Activated effector memory CD4-positive, alpha-beta T cell treated with Interleukin-2 at 50 U/mL for 16 hours (primary cell): ENCODE data around the gene TOX4.
"Not testable (repeated sequence)": the region's sequence is repeated elsewhere in the genome, so short reads cannot be mapped to it uniquely, and the experiment has no call there.

Experiments
- DNase-seq: peaks from one replicate; pipeline ENCODE4 v3.0.0-alpha.2; 2020

Gene TOX4

GRCh38 chr14:21476925-21477681, at the start of gene TOX4, which contains the start of gene RAB2B:
Gene TOX4, plus strand, starts transcription at chr14:21477195. Its CDS starts 84 bp downstream, at chr14:21477279.
Gene RAB2B, minus strand, starts transcription at chr14:21476959. Its CDS starts 87 bp downstream, at chr14:21476872.
- peak; percentile 94 for DNase-seq

DNA sequence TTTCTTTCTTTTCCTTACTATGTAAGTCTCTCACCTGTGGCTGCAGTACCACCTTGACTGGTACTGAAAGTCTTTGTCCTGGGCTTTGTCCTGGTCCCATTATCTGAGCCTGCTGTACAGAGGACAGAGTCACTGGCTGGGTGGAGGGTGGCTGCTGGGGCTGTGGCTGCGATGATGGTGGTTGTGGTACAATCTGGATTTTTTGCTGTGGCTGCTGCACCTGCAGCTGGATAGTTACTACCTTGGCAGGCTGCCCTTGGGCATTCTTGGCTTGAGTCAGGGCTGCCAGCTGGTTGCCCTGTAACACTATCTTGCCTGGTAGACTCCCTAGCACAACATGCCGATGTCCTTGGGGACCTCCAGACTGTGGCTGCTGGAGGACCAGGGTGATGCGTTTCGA, 48.1 kb upstream of the TOX4 start:
- DNase-seq, result no peak

GRCh38 chr14:21431126-21431525, 45.9 kb upstream of the TOX4 start:
- DNase-seq, result no peak

DNA sequence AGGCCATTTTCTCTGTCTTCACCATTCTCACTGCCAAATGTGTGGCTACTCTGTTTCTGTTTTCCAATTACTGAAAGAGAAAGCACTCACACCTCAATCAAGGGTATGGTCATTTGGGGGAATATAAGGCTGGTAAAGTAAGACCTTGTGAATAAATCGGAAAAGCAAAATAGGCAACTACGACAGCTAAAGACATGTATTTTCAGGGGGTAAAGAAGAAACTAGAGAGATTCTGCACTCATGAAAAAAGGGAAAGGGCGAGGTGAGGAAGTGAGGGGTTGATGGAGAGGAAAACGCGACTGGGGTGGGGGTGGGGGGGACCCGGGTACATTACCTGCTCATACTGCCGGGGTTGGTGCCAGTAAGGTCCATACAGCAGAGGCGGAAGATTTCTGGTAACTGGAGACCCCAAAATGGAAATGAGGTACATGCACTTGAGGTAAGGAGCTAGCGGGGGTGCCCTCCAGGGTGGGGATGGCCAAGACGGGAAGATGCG, 40.4 kb upstream of the TOX4 start:
- no peak for DNase-seq

- peak; percentile 97 for DNase-seq
Observed at GRCh38 chr14:21437063-21437901, 39.7 kb upstream of the TOX4 start.

DNA sequence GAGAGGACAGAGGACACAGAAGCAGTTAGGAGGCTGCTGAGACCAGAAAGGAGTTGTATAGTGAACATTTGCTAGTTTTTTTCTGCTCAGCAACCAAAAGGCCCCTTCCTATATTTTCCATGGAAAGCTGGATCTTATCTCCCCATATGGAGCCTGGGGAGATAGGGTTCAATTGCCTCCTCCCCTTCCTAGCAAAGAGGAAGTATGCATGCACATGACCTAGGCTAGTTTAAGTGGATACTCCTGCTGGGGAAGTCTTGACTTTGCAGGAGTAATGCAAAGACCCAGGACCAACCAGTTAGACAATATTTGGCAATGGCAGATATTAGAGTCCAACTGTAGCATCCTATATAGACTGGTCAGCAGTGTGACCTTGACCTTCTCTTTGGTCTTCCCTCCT, 36.1 kb upstream of the TOX4 start:
- no peak for DNase-seq

DNA sequence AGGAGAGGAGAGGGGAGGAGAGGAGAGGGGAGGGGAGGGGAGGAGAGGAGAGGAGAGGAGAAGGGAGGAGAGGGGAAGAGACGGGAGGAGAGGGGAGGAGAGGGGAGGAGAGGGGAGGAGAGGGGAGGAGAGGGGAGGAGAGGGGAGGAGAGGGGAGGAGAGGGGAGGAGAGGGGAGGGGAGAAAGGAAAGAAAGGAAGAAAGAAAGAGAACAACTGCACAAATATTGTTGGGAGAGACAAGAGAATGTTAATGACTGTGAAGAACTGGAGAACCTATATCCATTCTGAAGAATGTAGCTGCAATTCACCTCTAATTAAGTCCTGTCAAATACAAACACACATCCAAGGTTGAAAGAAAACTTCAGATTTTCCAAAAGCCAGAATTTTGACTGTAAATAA, 34.3 kb upstream of the TOX4 start:
- not testable (repeated sequence) for DNase-seq

- no peak for DNase-seq
Observed at GRCh38 chr14:21449899-21450216, 27.1 kb upstream of the TOX4 start.

GRCh38 chr14:21454843-21455544, 22.0 kb upstream of the TOX4 start:
- no peak for DNase-seq

GRCh38 chr14:21455592-21455911, 21.4 kb upstream of the TOX4 start:
- no peak for DNase-seq

GRCh38 chr14:21455912-21456667, 20.9 kb upstream of the TOX4 start, which contains the start of gene CHD8:
Gene CHD8, minus strand, starts transcription at chr14:21456123. Its CDS starts 24,480 bp downstream, at chr14:21431643.
- DNase-seq, result peak; percentile 99

- DNase-seq, result no peak
Observed at GRCh38 chr14:21467616-21468015, 9.4 kb upstream of the TOX4 start.

DNA sequence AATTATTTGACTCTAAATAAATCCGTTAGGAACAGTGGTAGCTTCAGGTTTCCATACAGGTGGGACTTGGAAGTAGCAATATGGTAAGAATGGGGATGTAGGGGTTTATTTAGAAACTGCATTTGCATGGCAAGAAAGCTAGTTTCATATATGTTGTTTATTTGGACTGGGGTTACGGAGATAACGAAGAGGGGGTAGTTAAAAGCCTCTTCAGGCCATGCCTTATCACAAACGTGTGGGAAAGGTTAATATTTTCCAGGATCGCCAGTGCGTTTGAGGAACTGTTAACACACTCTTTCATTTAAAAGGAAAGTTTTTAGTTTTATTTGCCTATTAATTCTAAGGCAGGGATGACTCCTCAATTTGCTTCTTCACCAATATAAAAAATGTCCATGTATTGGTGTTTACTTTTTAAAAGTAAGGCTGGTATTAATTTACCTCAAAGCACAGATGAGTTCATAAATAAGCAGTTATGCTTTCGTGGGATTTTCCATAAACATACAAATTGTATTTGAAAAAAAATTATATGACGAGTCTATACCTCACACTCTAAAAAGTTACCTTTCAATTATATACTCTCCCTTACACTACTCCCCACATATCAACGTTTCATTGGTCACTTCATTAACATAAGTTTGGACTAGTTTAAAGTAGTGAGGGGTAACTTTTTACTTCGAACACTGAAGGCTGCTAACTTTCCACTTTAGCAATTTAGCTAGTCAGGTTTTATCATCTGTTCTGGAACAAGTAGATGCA, 1.1 kb upstream of the TOX4 start:
- DNase-seq, result no peak

GRCh38 chr14:21476523-21476924, 471 bp upstream of the TOX4 start:
- DNase-seq, result no peak

- DNase-seq, result no peak
Observed at GRCh38 chr14:21486640-21487087, 9.7 kb downstream of the TOX4 start.

DNA sequence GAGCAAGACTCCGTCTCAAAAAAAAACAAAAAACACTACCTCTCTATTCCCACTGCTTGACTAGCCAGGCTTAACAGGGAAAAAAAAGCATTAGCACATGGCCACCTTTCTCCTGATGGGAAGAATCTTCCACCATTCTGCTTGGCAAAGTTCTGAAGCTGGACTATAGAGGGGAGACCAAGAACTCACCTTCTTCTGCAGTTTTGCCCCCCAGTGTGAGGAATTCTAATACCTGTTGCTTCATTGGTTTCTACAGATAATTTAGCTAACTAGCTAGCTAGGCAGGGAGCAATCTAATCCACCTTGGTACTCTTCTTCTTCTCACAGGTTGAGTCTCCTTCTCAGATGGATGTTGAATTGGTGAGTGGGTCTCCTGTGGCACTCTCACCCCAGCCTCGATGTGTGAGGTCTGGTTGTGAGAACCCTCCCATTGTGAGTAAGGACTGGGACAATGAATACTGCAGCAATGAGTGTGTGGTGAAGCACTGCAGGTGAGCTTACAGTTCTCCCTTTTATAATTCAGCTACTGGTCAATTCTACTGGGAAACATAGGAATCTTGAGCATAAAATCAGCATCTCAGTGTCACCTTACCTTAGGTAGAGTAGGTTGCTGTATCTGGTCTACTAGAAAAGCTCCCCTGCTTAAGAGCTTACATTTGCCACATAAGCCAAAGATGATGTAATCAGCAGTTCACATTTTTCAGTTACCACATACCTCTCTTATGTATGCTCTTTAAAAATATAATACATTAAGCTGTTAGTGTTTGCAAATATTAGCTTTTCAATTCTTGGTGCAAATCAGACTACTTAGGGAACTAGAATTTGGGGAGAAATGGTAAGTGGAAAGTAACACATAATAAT, 18.1 kb downstream of the TOX4 start:
- no peak for DNase-seq

GRCh38 chr14:21496453-21496852, 19.5 kb downstream of the TOX4 start:
- no peak for DNase-seq

GRCh38 chr14:21498540-21499526, 21.8 kb downstream of the TOX4 start:
- DNase-seq, result no peak

DNA sequence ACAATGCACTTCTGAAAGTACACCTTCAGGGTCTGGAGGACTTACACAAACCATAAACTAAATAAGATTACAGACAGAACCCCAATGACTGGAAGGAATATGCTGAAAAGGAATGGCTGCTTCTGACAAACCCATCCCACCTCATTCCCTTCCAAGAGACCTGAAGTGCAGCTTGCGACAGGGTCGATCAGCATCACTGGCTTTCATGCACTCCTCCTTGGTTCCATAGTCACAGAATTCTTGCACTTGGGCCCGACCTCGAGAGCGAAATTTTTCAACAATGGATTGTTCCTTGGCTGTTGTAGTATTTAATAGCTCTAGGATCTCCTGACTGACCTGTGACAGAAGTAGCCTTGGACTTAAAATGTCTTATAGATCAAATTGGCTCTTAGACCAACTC, 24.6 kb downstream of the TOX4 start:
- no peak for DNase-seq

GRCh38 chr14:21503376-21503775, 26.4 kb downstream of the TOX4 start:
- DNase-seq, result no peak
